HepG2 (cell line): ENCODE data around the gene MTSS2. TPM values are rescaled to one million over a fixed set of nuclear protein-coding genes. Genes with fewer than 3 reads are reported as not detected.

Source experiments
- AKAP8 ChIP-seq: sonication (generic); formaldehyde crosslinking; IDR thresholded peaks from 2 replicates; pipeline ENCODE4 v1.5.1; 2020; ENCODE audit warnings: mild to moderate bottlenecking, missing genetic modification reagents
- FUBP1 ChIP-seq: sonication (generic); formaldehyde crosslinking; IDR thresholded peaks from 2 replicates; pipeline ENCODE4 v1.5.1; 2020; ENCODE audit warnings: missing genetic modification reagents, mild to moderate bottlenecking, borderline replicate concordance
- IRF9 ChIP-seq: sonication (generic); formaldehyde crosslinking; IDR thresholded peaks from 2 replicates; pipeline ENCODE4 v1.8.0; 2022; ENCODE audit warnings: missing genetic modification reagents, mild to moderate bottlenecking, borderline replicate concordance
- NR1H2 ChIP-seq: sonication (generic); formaldehyde crosslinking; IDR thresholded peaks from 2 replicates; pipeline ENCODE4 v1.8.1; 2022; ENCODE audit warnings: low read depth, missing genetic modification reagents, borderline replicate concordance
- RAD21 ChIP-seq: fragments of 450-650 bp; formaldehyde crosslinking; IDR thresholded peaks from 2 replicates; pipeline ENCODE4 v1.5.0; 2020; ENCODE audit warnings: mild to moderate bottlenecking
- WIZ ChIP-seq: sonication (generic); formaldehyde crosslinking; IDR thresholded peaks from 2 replicates; pipeline ENCODE4 v1.5.1; 2020; ENCODE audit warnings: mild to moderate bottlenecking, missing genetic modification reagents
- ZC3H13 ChIP-seq: sonication (generic); formaldehyde crosslinking; IDR thresholded peaks from 2 replicates; pipeline ENCODE4 v1.8.1; 2023; ENCODE audit warnings: mild to moderate bottlenecking, missing genetic modification reagents, moderate library complexity
- ZNF292 ChIP-seq: sonication (generic); formaldehyde crosslinking; IDR thresholded peaks from 2 replicates; pipeline ENCODE4 v1.8.1; 2022; ENCODE audit warnings: mild to moderate bottlenecking, low read depth, missing genetic modification reagents, borderline replicate concordance
- ZNF350 ChIP-seq: sonication (generic); formaldehyde crosslinking; IDR thresholded peaks from 2 replicates; pipeline ENCODE4 v1.4.0; 2020; ENCODE audit warnings: mild to moderate bottlenecking, low read depth, missing genetic modification reagents, borderline replicate concordance
- ZNF646 ChIP-seq: sonication (generic); formaldehyde crosslinking; IDR thresholded peaks from 2 replicates; pipeline ENCODE4 v1.9.0; 2021; ENCODE audit warnings: mild to moderate bottlenecking, missing genetic modification reagents
- ZNF781 ChIP-seq: sonication (generic); formaldehyde crosslinking; IDR thresholded peaks from 2 replicates; pipeline ENCODE4 v1.5.1; 2020; ENCODE audit warnings: borderline replicate concordance, mild to moderate bottlenecking, missing genetic modification reagents; ENCODE audit errors: not compliant biosample characterization
- polyA plus RNA-seq, 8 experiments: library from polyadenylated mRNA; depleted of rRNA in 3 of 8; stranded (reverse) in 7 of 8; unstranded in 1 of 8; fragments of >200 nt; fragmentation: Illumina TruSeq in 4 of 8; extraction: Trizol in 4 of 8; gene quantifications; 2 replicates each; pipeline versions ENCODE4 v1.2.1 to v1.2.3, GENCODE V29; 2011 to 2016; ENCODE audit warnings: low read depth in 4 of 8, missing spikeins in 1 of 8, mixed read lengths in 1 of 8; ENCODE audit not compliant: insufficient read depth in 1 of 8
- total RNA-seq, 5 experiments: library from RNA; depleted of rRNA; stranded (reverse); fragments of >200 nt; fragmentation: Illumina TruSeq; extraction: Trizol; gene quantifications; 2 replicates each; pipeline ENCODE4 v1.2.3, GENCODE V29; 2016; ENCODE audit warnings: low read depth in 1 of 5
- TF ChIP-seq, protein P1 (sequence below): sonication (generic); formaldehyde crosslinking; IDR thresholded peaks from 2 replicates; pipeline ENCODE4 v1.5.1; 2020; ENCODE audit warnings: mild to moderate bottlenecking, missing genetic modification reagents

Gene MTSS2
- total and polyA plus RNA-seq, 2 of the 13 experiments (the other 11 are each of a cell fraction or from before 2014, with no cell fraction given) = 132 to 242 TPM

GRCh38 chr16:70686376-70687101, 686 bp upstream of the MTSS2 start (continued):
- TF ChIP-seq ZNF350 (peak; percentile 60), IRF9 (CRISPR knock-in tag) (peak; percentile 76; the same call in 1 of the 2 replicates), RAD21 (CRISPR knock-in tag) (no peak), AKAP8 (peak; percentile 29; the same call in 1 of the 2 replicates), NR1H2 (CRISPR knock-in tag) (no peak), ZNF781 (CRISPR knock-in tag) (no peak), ZNF292 (CRISPR knock-in tag) (peak; percentile 21; the same call in 1 of the 2 replicates), ZC3H13 (CRISPR knock-in tag) (no peak), ZNF646 (CRISPR knock-in tag) (no peak), WIZ (CRISPR knock-in tag) (no peak), FUBP1 (CRISPR knock-in tag) (0 out of 2 replicates have a peak, but pooled peaks have one; percentile 39)
- TF ChIP-seq, protein P1, sequence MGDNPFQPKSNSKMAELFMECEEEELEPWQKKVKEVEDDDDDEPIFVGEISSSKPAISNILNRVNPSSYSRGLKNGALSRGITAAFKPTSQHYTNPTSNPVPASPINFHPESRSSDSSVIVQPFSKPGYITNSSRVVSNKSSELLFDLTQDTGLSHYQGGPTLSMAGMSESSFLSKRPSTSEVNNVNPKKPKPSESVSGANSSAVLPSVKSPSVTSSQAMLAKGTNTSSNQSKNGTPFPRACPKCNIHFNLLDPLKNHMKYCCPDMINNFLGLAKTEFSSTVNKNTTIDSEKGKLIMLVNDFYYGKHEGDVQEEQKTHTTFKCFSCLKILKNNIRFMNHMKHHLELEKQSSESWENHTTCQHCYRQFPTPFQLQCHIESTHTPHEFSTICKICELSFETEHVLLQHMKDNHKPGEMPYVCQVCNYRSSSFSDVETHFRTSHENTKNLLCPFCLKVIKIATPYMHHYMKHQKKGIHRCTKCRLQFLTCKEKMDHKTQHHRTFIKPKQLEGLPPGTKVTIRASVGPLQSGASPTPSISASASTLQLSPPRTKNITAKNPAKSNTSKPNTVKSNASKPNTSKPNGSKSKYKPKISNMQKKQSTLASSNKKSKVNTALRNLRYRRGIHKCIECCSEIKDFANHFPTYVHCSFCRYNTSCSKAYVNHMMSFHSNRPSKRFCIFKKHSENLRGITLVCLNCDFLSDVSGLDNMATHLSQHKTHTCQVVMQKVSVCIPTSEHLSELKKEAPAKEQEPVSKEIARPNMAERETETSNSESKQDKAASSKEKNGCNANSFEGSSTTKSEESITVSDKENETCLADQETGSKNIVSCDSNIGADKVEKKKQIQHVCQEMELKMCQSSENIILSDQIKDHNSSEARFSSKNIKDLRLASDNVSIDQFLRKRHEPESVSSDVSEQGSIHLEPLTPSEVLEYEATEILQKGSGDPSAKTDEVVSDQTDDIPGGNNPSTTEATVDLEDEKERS (CRISPR knock-in tag) = 0 out of 2 replicates have a peak, but pooled peaks have one; percentile 15
